Esophagus squamous epithelium (tissue), 5 donors: Measurements from ENCODE around the gene TSGA10IP. TPM values are rescaled to one million over a fixed set of nuclear protein-coding genes. Genes with fewer than 3 reads are reported as not detected.

Source experiments
- DNase-seq: peaks from one replicate; lab custom pipeline; 2025; lab: John Stamatoyannopoulos, UW
- H3K27ac ChIP-seq, 4 donors: fragments of 200-600 bp; sonication (generic); one replicate each; pipeline ENCODE4 v1.5.1; 2016 to 2019; ENCODE audit warnings: mild to moderate bottlenecking in 1 of 4
- H3K27me3 ChIP-seq, 4 donors: fragments of 200-600 bp; sonication (generic); 1 replicate in 3 of 4; 2 replicates in 1 of 4; pipeline versions ENCODE4 v1.5.1 to v1.6.0; 2017 to 2021; ENCODE audit warnings: antibody characterized with exemption in 1 of 4
- H3K36me3 ChIP-seq, 3 donors: fragments of 200-600 bp; sonication (generic); one replicate each; pipeline ENCODE4 v1.5.1; 2016 to 2019
- H3K4me1 ChIP-seq, 3 donors: fragments of 200-600 bp; sonication (generic); one replicate each; pipeline ENCODE4 v1.5.1; 2017 to 2019
- H3K4me3 ChIP-seq, 4 donors: fragments of 200-600 bp; sonication (generic); 1 replicate in 3 of 4; 2 replicates in 1 of 4; pipeline ENCODE4 v1.5.1; 2016 to 2019; ENCODE audit warnings: mild to moderate bottlenecking in 2 of 4, moderate library complexity in 1 of 4
- H3K9me3 ChIP-seq, 3 donors: fragments of 200-600 bp; sonication (generic); one replicate each; pipeline ENCODE4 v1.5.1; 2016 to 2019
- POLR2A ChIP-seq, 4 donors: fragments of 450-650 bp; IDR thresholded peaks; one replicate each; pipeline ENCODE4 v1.6.1; 2017; ENCODE audit warnings: antibody characterized with exemption in 4 of 4, mild to moderate bottlenecking in 4 of 4, moderate library complexity in 3 of 4
- WGBS, 2 donors: methylation state at CpG; one replicate each; pipeline ENCODE4 v1.1.5; 2018; 5-methylcytosine and 5-hydroxymethylcytosine counted together
- intact Hi-C: fragments of 100-400 bp; cut with DNase I; formaldehyde crosslinking; loops from one replicate; pipeline ENCODE4 v1.15.0; 2022
- total RNA-seq, 4 donors: library from RNA; depleted of rRNA; stranded (reverse); fragments of >200 nt; gene quantifications; one replicate each; pipeline ENCODE4 v1.1.0, GENCODE V29; 2016
- TF ChIP-seq, protein P1 (sequence below), 6 experiments: fragments of 450-650 bp in 4 of 6; fragments of 200-600 bp in 2 of 6; sonication (generic) in 2 of 6; IDR thresholded peaks; one replicate each; pipeline ENCODE4 v1.5.1; 2016 to 2019; ENCODE audit warnings: antibody characterized with exemption in 6 of 6, mild to moderate bottlenecking in 4 of 6, moderate library complexity in 4 of 6
- donor health status: DM: yes; HTN: yes; CAD: no.

The TSGA10IP gene
- total RNA-seq, 4 donors from 2014 or later: not detected

DNA sequence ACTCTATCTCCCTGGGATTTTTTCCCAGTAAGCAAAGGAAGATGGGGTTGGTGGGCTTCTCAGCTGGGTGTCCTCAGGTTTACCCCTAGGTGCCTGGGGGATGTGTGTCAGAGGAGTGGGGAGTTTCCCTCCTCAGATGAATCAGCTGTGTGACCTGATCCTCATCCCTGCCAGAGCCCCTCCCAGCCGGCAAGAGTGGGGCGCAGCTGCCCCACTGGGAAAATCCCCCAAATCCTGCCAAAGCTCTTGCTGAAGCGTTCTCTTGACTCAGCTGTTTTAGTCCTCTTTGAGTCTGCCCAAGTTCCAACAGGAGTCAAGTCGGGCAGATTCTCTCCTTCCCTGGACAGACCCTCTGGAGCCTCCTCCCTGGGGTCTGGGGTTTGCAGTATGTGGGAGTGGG, 32.4 kb upstream of the TSGA10IP start:
- no peak for DNase-seq
- no peak overlapping the region for H3K4me3 ChIP-seq
- H3K9me3 ChIP-seq: no peaks in the 10 kb centered on the region
- peaks cover 0 to 9% (median 0%) of the 10 kb centered on the region in 3 donors for H3K36me3 ChIP-seq
- WGBS, 2 donors: 40 to 53% methylated on average over 1 to 3 of the region's 4 CpGs
- H3K27ac ChIP-seq: peak overlapping the region; percentile 40 to 81 (median 70)
- peaks cover 46 to 69% (median 53%) of the 10 kb centered on the region in 3 donors for H3K4me1 ChIP-seq
- intact Hi-C loops: no loop called here
- TF ChIP-seq, protein P1, sequence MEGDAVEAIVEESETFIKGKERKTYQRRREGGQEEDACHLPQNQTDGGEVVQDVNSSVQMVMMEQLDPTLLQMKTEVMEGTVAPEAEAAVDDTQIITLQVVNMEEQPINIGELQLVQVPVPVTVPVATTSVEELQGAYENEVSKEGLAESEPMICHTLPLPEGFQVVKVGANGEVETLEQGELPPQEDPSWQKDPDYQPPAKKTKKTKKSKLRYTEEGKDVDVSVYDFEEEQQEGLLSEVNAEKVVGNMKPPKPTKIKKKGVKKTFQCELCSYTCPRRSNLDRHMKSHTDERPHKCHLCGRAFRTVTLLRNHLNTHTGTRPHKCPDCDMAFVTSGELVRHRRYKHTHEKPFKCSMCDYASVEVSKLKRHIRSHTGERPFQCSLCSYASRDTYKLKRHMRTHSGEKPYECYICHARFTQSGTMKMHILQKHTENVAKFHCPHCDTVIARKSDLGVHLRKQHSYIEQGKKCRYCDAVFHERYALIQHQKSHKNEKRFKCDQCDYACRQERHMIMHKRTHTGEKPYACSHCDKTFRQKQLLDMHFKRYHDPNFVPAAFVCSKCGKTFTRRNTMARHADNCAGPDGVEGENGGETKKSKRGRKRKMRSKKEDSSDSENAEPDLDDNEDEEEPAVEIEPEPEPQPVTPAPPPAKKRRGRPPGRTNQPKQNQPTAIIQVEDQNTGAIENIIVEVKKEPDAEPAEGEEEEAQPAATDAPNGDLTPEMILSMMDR (IDR thresholded peaks at IDR 0.05): no peak
- no peak for TF ChIP-seq POLR2A (IDR thresholded peaks at IDR 0.05)
- H3K27me3 ChIP-seq: no peaks in the 10 kb centered on the region

DNA sequence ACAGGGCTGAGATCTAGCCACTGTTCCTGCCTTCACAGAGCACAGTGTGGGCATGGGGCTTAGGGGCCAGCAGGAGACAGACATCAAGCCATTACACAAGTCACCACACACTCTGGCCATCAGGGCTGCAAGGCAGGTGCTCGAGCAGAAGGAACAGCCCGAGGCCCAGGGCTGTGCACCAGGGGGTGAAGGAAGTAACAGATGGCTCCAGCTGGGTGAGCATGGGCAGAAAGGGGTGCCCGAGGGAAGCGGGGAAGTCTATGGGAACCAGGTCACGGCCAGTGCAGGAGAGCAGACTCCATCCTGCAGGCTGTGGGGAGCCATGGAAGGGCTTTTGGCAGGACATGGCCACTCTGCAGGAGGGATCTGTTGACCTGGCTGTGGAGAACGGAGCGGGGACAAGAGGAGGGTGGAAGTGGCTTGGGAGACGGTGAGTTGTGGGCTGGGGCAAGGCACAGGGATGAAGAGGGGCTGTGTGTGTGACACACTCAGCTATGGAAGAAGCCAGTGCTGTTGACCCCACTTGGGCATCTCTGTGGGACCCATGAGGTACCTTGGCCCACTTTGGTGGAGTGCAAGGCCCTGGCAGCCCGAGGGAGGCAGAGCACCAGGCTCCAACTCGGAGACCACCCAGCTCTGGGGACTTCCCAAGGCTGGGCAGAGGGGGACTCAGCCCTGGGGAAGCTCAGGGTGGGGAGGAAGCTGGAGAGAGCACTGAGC, 30.0 kb upstream of the TSGA10IP start:
- WGBS, 2 donors: 42 to 43% methylated on average over 7 to 8 of the region's 10 CpGs
- Histone ChIP-seq H3K4me1 (peaks cover 54 to 82% (median 61%) of the 10 kb centered on the region in 3 donors), H3K27ac (peak overlapping the region; percentile 94 to 99 (median 98)), H3K9me3 (no peaks in the 10 kb centered on the region), H3K36me3 (peaks cover 0 to 9% (median 0%) of the 10 kb centered on the region in 3 donors), H3K27me3 (no peaks in the 10 kb centered on the region), H3K4me3 (peak overlapping the region in 2 of 4 donors; percentile 1 to 6)
- intact Hi-C loops: no loop called here
- TF ChIP-seq POLR2A (IDR thresholded peaks at IDR 0.05): no peak
- TF ChIP-seq, protein P1 (IDR thresholded peaks at IDR 0.05): no peak
- DNase-seq: no peak

DNA sequence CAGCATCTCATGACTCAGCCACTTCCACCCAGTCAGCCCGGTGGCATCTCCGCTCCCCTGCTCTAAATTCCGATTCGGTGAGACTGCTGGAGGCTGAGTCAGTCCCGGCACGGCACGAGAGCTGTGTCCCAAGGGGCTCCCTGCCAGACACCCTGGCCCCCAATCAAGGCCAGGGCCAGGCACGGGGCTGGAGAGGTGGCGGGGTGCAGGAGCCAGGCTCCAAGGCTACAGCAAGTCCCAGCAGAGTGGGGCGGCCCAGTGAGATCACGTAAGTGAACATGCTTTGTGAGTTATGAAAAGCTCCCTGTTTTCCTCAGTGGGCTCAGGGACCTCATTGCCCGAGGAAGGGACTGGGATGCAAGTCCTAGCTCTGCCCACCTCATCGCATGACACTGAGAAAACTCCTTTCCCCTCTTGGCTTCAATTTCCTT, 29.4 kb upstream of the TSGA10IP start:
- 10 to 40% methylated on average over 4 to 5 of the region's 13 CpGs for WGBS, 2 donors
- TF ChIP-seq, protein P1 (IDR thresholded peaks at IDR 0.05): no peak
- peak in 1 of 4 donors; percentile 24 for TF ChIP-seq POLR2A (IDR thresholded peaks at IDR 0.05)
- H3K9me3 ChIP-seq: no peaks in the 10 kb centered on the region
- peaks cover 0 to 10% (median 0%) of the 10 kb centered on the region in 3 donors for H3K36me3 ChIP-seq
- H3K4me3 ChIP-seq: peak overlapping the region in 3 of 4 donors; percentile 1 to 6 (median 5)
- no peak for DNase-seq
- H3K27me3 ChIP-seq: no peaks in the 10 kb centered on the region
- H3K27ac ChIP-seq: peak overlapping the region; percentile 94 to 99 (median 98)
- intact Hi-C loops: no loop called here
- peaks cover 60 to 86% (median 67%) of the 10 kb centered on the region in 3 donors for H3K4me1 ChIP-seq

DNA sequence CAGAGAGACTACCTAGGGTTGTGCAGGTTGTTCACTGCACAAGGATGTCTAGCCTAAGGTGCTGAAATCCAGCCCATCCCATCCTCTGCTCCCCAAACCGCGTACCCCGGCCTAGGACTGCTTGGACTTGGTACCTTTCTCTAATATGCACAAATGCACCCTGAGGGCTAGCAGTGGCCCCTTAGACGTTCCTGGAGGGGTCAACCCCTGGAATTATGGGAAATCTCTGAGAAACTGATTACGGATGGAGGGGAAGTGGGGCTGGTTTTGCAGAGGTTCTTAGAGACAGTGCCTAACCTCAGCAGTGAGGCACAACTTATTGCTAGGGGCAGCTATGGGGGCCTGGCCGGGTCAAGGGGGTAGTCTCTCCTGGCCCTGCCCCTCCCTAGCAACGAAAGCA, 28.9 kb upstream of the TSGA10IP start:
- H3K4me1 ChIP-seq: peaks cover 65 to 86% (median 70%) of the 10 kb centered on the region in 3 donors
- peak overlapping the region; percentile 94 to 99 (median 98) for H3K27ac ChIP-seq
- peak overlapping the region in 2 of 4 donors; percentile 1 to 98 for H3K4me3 ChIP-seq
- H3K36me3 ChIP-seq: peaks cover 0 to 16% (median 0%) of the 10 kb centered on the region in 3 donors
- intact Hi-C loops: no loop called here
- TF ChIP-seq POLR2A (IDR thresholded peaks at IDR 0.05): no peak
- TF ChIP-seq, protein P1 (IDR thresholded peaks at IDR 0.05): no peak
- no peak for DNase-seq
- 48 to 80% methylated on average over 3 of the region's 7 CpGs for WGBS, 2 donors
- H3K9me3 ChIP-seq: no peaks in the 10 kb centered on the region
- no peaks in the 10 kb centered on the region for H3K27me3 ChIP-seq

GRCh38 chr11:65917077-65917433, 28.2 kb upstream of the TSGA10IP start:
- WGBS, 2 donors: 83% methylated on average over 2 of the region's 3 CpGs; no CpG with 5 or more reads in 1 of the 2 donors
- intact Hi-C loops: no loop called here
- TF ChIP-seq, protein P1 (IDR thresholded peaks at IDR 0.05): no peak
- TF ChIP-seq POLR2A (IDR thresholded peaks at IDR 0.05): no peak
- H3K27ac ChIP-seq: peak overlapping the region; percentile 94 to 99 (median 98)
- peak overlapping the region in 2 of 4 donors; percentile 89 to 98 for H3K4me3 ChIP-seq
- H3K36me3 ChIP-seq: peaks cover 0 to 22% (median 0%) of the 10 kb centered on the region in 3 donors
- H3K4me1 ChIP-seq: peaks cover 63 to 85% (median 63%) of the 10 kb centered on the region in 3 donors
- no peak for DNase-seq
- no peaks in the 10 kb centered on the region for H3K9me3 ChIP-seq
- H3K27me3 ChIP-seq: no peaks in the 10 kb centered on the region
